ENCODE results near the gene ERI3. TPM values are rescaled to one million over a fixed set of nuclear protein-coding genes. Genes with fewer than 3 reads are reported as not detected.

ERI3 gene
- total RNA-seq, 2 experiments from 2014 or later = 50.6 to 53.4 TPM

Other genes starting within 250 kb of the ERI3 start
- gene KLF17, start 236.4 kb downstream of the ERI3 start, total RNA-seq = not detected
- not detected for gene KLF18, start 213.6 kb downstream of the ERI3 start, total RNA-seq
- gene DMAP1, start 141.8 kb downstream of the ERI3 start, total RNA-seq = 10 to 100 TPM; 31.4 to 32.2 TPM
- 100 to 1,000 TPM; 106 to 108 TPM for gene RNF220, start 50.0 kb upstream of the ERI3 start, total RNA-seq